NCI-H446 treated with DMSO at 0.1 percent for 48 hours (cell line): ENCODE data around the gene COASY.
A peak's percentile ranks its signal among the peaks of the same experiment; 100 is the strongest.
"Not testable (repeated sequence)": the region's sequence is repeated elsewhere in the genome, so short reads cannot be mapped to it uniquely, and the experiment has no call there.

Experiments
- DNase-seq: peaks from one replicate; lab custom pipeline; 2025; lab: John Stamatoyannopoulos, UW

Gene COASY

GRCh38 chr17:42574463-42574862 is 12.5 kb downstream of the COASY start:
- DNase-seq = no peak

GRCh38 chr17:42577140-42577531 is 15.2 kb downstream of the COASY start:
- no peak for DNase-seq

GRCh38 chr17:42577532-42578281 is 15.8 kb downstream of the COASY start, which contains the start of gene PSMC3IP:
PSMC3IP (minus strand) TSS chr17:42577729; CDS start chr17:42577686, 43 bp downstream.
- DNase-seq = peak; percentile 78

GRCh38 chr17:42578282-42578869 is 16.4 kb downstream of the COASY start:
- peak; percentile 47 for DNase-seq

GRCh38 chr17:42579794-42580551 is 18.0 kb downstream of the COASY start:
- no peak for DNase-seq

GRCh38 chr17:42581744-42582270 is 19.9 kb downstream of the COASY start:
- no peak for DNase-seq

- DNase-seq = no peak
Observed at GRCh38 chr17:42584880-42585279, 22.9 kb downstream of the COASY start.

GRCh38 chr17:42585353-42585752 is 23.4 kb downstream of the COASY start:
- no peak for DNase-seq

GRCh38 chr17:42586514-42587230 is 24.7 kb downstream of the COASY start:
- no peak for DNase-seq

- DNase-seq = no peak
Observed at GRCh38 chr17:42590886-42591285, 28.9 kb downstream of the COASY start.

- no peak for DNase-seq
Observed at GRCh38 chr17:42591411-42591810, 29.5 kb downstream of the COASY start.

GRCh38 chr17:42596386-42596785 is 34.4 kb downstream of the COASY start:
- no peak for DNase-seq

- peak; percentile 43 for DNase-seq
Observed at GRCh38 chr17:42598905-42599304, 37.0 kb downstream of the COASY start.

GRCh38 chr17:42603318-42603717 is 41.4 kb downstream of the COASY start:
- no peak for DNase-seq

- DNase-seq = no peak
Observed at GRCh38 chr17:42607769-42608168, 45.8 kb downstream of the COASY start.

GRCh38 chr17:42608305-42609181 is 46.6 kb downstream of the COASY start:
- DNase-seq = no peak

- DNase-seq = peak; percentile 98
Observed at GRCh38 chr17:42609182-42609813, 47.4 kb downstream of the COASY start, which contains the start of the genes RETREG3 and TUBG1. RETREG3 (minus strand) TSS chr17:42609374; CDS start chr17:42609324, 50 bp downstream. TUBG1 (plus strand) TSS chr17:42609683; CDS start chr17:42609738, 55 bp downstream.

GRCh38 chr17:42609814-42610801 is 48.2 kb downstream of the COASY start:
- DNase-seq = not testable (repeated sequence)

GRCh38 chr17:42612013-42612412 is 50.1 kb downstream of the COASY start:
- no peak for DNase-seq
